Endothelial cell of umbilical vein (primary cell): ENCODE data around the gene LEPROT.

Experiments used
- EZH2 ChIP-seq: IDR thresholded peaks from 2 replicates; pipeline ENCODE4 v1.6.1; 2012; ENCODE audit warnings: borderline replicate concordance, low read depth, mild to moderate bottlenecking, moderate library complexity, low read length, inconsistent platforms; ENCODE audit not compliant: severe bottlenecking
- JUN ChIP-seq: IDR thresholded peaks from 2 replicates; pipeline ENCODE4 v1.6.1; 2011; ENCODE audit warnings: borderline replicate concordance, low read depth; ENCODE audit not compliant: insufficient read length, insufficient read depth
- MYC ChIP-seq: IDR thresholded peaks from one replicate; pipeline ENCODE4 v1.6.1; 2011; ENCODE audit warnings: mild to moderate bottlenecking, low read depth, low read length
- POLR2A ChIP-seq: IDR thresholded peaks from 2 replicates; pipeline ENCODE4 v1.6.1; 2012; ENCODE audit warnings: low read depth, mild to moderate bottlenecking, control low read depth, low read length
- POLR2AphosphoS5 ChIP-seq: IDR thresholded peaks from 2 replicates; pipeline ENCODE4 v1.6.1; 2012; ENCODE audit warnings: low read depth, mild to moderate bottlenecking, control low read depth, low read length, moderate library complexity; ENCODE audit not compliant: insufficient read depth
- TF ChIP-seq, protein P1 (sequence below), 2 donors: IDR thresholded peaks; 1 replicate in 1 of 2; 2 replicates in 1 of 2; pipeline ENCODE4 v1.5.1; 2011; ENCODE audit warnings: low read length in 2 of 2, mild to moderate bottlenecking in 2 of 2, moderate library complexity in 2 of 2, control low read depth in 1 of 2, inconsistent platforms in 1 of 2, low read depth in 1 of 2; ENCODE audit not compliant: insufficient read depth in 1 of 2; ENCODE audit errors: extremely low read depth in 1 of 2
- TF ChIP-seq, protein P2 (sequence below): IDR thresholded peaks from 2 replicates; pipeline ENCODE4 v1.6.1; 2011; ENCODE audit not compliant: insufficient read depth, insufficient read length

DNA sequence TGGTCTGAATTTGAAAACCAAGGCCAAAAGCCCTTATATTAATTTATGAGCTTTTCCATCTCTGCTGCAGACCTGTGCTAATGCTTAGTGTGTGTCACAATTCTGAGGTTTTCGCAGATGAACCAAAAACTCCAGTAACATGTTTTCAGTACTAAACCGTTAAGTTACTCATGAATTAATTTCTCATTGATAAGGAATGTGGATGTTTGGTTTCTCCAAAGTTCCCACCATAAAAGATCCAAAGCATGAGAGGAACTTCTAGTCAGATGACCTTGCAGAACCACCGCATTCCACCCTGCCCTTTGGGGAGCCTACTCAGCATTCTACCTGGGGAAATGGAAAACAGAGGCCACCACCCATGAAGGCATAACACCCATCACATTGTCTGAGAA is 7.5 kb upstream of the LEPROT start:
- TF ChIP-seq, protein P1, sequence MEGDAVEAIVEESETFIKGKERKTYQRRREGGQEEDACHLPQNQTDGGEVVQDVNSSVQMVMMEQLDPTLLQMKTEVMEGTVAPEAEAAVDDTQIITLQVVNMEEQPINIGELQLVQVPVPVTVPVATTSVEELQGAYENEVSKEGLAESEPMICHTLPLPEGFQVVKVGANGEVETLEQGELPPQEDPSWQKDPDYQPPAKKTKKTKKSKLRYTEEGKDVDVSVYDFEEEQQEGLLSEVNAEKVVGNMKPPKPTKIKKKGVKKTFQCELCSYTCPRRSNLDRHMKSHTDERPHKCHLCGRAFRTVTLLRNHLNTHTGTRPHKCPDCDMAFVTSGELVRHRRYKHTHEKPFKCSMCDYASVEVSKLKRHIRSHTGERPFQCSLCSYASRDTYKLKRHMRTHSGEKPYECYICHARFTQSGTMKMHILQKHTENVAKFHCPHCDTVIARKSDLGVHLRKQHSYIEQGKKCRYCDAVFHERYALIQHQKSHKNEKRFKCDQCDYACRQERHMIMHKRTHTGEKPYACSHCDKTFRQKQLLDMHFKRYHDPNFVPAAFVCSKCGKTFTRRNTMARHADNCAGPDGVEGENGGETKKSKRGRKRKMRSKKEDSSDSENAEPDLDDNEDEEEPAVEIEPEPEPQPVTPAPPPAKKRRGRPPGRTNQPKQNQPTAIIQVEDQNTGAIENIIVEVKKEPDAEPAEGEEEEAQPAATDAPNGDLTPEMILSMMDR (IDR thresholded peaks at IDR 0.05; ENCODE audit: extremely low read depth in 1 of 2, insufficient read depth in 1 of 2, low read depth in 1 of 2, low read length in 2 of 2), result no peak
- TF ChIP-seq EZH2 (no peak), POLR2AphosphoS5 (no peak), MYC (no peak), POLR2A (no peak), JUN (no peak)
- TF ChIP-seq, protein P2, sequence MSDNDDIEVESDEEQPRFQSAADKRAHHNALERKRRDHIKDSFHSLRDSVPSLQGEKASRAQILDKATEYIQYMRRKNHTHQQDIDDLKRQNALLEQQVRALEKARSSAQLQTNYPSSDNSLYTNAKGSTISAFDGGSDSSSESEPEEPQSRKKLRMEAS, result no peak
